ENCODE measurements around the gene NUF2. TPM values are rescaled to one million over a fixed set of nuclear protein-coding genes. Genes with fewer than 3 reads are reported as not detected.

The NUF2 gene
- total RNA-seq, 1 experiment from 2014 or later: 33.1 TPM

GRCh38 chr1:163361123-163361934 lies 39.6 kb downstream of the NUF2 start:
- Mint-ChIP-seq H3K4me3 (ENCODE audit: low read depth, unreplicated experiment) (no peak overlapping the region), H3K9me3 (ENCODE audit: low read depth, unreplicated experiment) (no peaks in the 10 kb centered on the region), H3K27me3 (ENCODE audit: unreplicated experiment) (peaks cover 37% of the 10 kb centered on the region), H3K4me1 (ENCODE audit: low read depth, unreplicated experiment) (no peaks in the 10 kb centered on the region), H3K27ac (ENCODE audit: unreplicated experiment) (no peak overlapping the region), H3K36me3 (ENCODE audit: insufficient read depth, unreplicated experiment) (no peaks in the 10 kb centered on the region)
- no TSS peak for BruUV-seq (replicated peaks)
- peak; percentile 42 for DNase-seq
- CTCF ChIA-PET: interaction anchor here (0.6 kb wide), 1 partner anchor 1152 kb away, joined by 5 read pairs; no protein-coding TSS in a partner anchor
- intact Hi-C loops (cut with micrococcal nuclease; ENCODE audit: unreplicated experiment): loop anchor here (1.0 to 2.0 kb wide), 3 partner anchors 49 to 1712 kb away; no protein-coding TSS in a partner anchor
- TF ChIP-seq, protein P1, sequence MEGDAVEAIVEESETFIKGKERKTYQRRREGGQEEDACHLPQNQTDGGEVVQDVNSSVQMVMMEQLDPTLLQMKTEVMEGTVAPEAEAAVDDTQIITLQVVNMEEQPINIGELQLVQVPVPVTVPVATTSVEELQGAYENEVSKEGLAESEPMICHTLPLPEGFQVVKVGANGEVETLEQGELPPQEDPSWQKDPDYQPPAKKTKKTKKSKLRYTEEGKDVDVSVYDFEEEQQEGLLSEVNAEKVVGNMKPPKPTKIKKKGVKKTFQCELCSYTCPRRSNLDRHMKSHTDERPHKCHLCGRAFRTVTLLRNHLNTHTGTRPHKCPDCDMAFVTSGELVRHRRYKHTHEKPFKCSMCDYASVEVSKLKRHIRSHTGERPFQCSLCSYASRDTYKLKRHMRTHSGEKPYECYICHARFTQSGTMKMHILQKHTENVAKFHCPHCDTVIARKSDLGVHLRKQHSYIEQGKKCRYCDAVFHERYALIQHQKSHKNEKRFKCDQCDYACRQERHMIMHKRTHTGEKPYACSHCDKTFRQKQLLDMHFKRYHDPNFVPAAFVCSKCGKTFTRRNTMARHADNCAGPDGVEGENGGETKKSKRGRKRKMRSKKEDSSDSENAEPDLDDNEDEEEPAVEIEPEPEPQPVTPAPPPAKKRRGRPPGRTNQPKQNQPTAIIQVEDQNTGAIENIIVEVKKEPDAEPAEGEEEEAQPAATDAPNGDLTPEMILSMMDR (IDR thresholded peaks at IDR 0.05; ENCODE audit: unreplicated experiment): peak; percentile 57

DNA sequence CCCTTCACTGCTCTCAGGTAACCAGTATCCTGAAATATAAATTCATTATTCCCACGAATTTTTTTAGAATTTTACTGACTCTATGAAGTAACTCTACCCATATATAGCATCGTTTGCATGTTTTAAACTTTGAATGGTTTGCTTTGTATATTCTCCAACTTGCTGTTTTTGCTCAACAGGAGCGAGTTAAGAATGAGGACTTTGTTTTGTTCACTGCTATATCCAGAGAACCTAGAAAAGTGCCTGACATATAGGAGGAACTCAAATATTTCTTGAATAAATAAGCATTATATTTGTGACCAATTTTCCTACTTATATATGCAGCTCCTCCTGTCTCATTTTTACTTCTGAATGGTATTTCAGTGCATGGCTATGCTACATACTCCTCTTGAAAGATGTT lies 43.4 kb downstream of the NUF2 start:
- Mint-ChIP-seq H3K27ac (ENCODE audit: unreplicated experiment) (no peak overlapping the region), H3K4me3 (ENCODE audit: low read depth, unreplicated experiment) (no peak overlapping the region), H3K36me3 (ENCODE audit: insufficient read depth, unreplicated experiment) (no peaks in the 10 kb centered on the region), H3K27me3 (ENCODE audit: unreplicated experiment) (peaks cover 34% of the 10 kb centered on the region), H3K4me1 (ENCODE audit: low read depth, unreplicated experiment) (no peaks in the 10 kb centered on the region), H3K9me3 (ENCODE audit: low read depth, unreplicated experiment) (no peaks in the 10 kb centered on the region)
- no peak for DNase-seq
- CTCF ChIA-PET: interaction anchor here (0.6 kb wide), 1 partner anchor 37 kb away, joined by 3 read pairs; no protein-coding TSS in a partner anchor
- TF ChIP-seq, protein P1 (IDR thresholded peaks at IDR 0.05; ENCODE audit: unreplicated experiment): no peak
- BruUV-seq (replicated peaks): no TSS peak
- intact Hi-C loops (cut with micrococcal nuclease; ENCODE audit: unreplicated experiment): no loop called here

DNA sequence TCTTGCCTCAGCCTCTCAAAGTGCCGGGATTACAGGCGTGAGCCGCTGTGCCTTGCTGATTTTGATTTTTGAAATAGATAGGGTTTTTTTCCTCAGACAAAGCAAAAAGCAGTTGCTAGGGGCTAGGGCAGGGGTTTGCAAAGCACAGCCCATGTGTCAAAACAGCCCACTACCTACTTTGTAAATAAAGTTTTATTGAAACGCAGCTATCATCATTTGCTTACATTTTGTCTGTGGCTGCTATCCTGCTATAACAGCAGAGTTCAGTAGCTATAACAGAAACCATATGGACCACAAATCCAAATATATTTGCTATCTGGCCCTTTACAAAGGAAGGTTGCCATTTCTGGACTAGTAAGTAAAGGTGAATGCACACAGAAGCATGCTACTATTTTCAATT lies 44.8 kb downstream of the NUF2 start:
- peaks cover 23% of the 10 kb centered on the region for H3K27me3 Mint-ChIP-seq (ENCODE audit: unreplicated experiment)
- DNase-seq: no peak
- no peaks in the 10 kb centered on the region for H3K9me3 Mint-ChIP-seq (ENCODE audit: low read depth, unreplicated experiment)
- CTCF ChIA-PET: no interaction called here
- H3K4me3 Mint-ChIP-seq (ENCODE audit: low read depth, unreplicated experiment): no peak overlapping the region
- H3K27ac Mint-ChIP-seq (ENCODE audit: unreplicated experiment): no peak overlapping the region
- no TSS peak for BruUV-seq (replicated peaks)
- no peaks in the 10 kb centered on the region for H3K4me1 Mint-ChIP-seq (ENCODE audit: low read depth, unreplicated experiment)
- TF ChIP-seq, protein P1 (IDR thresholded peaks at IDR 0.05; ENCODE audit: unreplicated experiment): no peak
- intact Hi-C loops (cut with micrococcal nuclease; ENCODE audit: unreplicated experiment): no loop called here
- H3K36me3 Mint-ChIP-seq (ENCODE audit: insufficient read depth, unreplicated experiment): no peaks in the 10 kb centered on the region

DNA sequence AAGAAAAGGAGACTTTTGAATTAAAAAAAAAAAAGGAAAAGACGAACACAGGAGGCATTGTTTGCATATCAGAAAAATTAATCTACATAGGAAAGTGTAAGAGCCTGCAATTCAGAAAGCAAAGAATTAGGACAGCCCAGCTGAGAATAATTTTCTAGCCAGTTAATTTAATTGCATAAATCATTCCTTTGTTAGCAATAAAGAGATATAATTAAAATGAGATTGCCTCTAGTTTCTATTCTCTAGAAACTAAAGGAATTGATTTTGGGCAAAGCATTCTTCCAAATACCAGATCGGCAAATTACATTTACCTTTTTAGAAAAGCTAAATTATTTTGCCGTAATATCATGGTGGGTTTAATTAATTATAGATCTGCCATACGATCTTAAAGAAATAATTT lies 46.0 kb downstream of the NUF2 start:
- TF ChIP-seq, protein P1 (IDR thresholded peaks at IDR 0.05; ENCODE audit: unreplicated experiment): no peak
- Mint-ChIP-seq H3K27me3 (ENCODE audit: unreplicated experiment) (peaks cover 11% of the 10 kb centered on the region), H3K27ac (ENCODE audit: unreplicated experiment) (no peak overlapping the region), H3K9me3 (ENCODE audit: low read depth, unreplicated experiment) (no peaks in the 10 kb centered on the region), H3K4me1 (ENCODE audit: low read depth, unreplicated experiment) (no peaks in the 10 kb centered on the region), H3K4me3 (ENCODE audit: low read depth, unreplicated experiment) (no peak overlapping the region), H3K36me3 (ENCODE audit: insufficient read depth, unreplicated experiment) (no peaks in the 10 kb centered on the region)
- no TSS peak for BruUV-seq (replicated peaks)
- intact Hi-C loops (cut with micrococcal nuclease; ENCODE audit: unreplicated experiment): no loop called here
- DNase-seq: no peak
- CTCF ChIA-PET: no interaction called here

All from Calu3 (cell line).